Activated CD4-positive, alpha-beta T cell treated with anti-CD3 and anti-CD28 coated beads for 36 hours (primary cell): ENCODE data around the gene TMPRSS3. TPM values are rescaled to one million over a fixed set of nuclear protein-coding genes. Genes with fewer than 3 reads are reported as not detected.
A peak's percentile ranks its signal among the peaks of the same experiment; 100 is the strongest.

ENCODE experiments used
- ATAC-seq: fragments of 200-7000 bp; cut with Tn5 transposase; one replicate; pipeline ENCODE4 v1.10.0; 2021; ENCODE audit warnings: mild to moderate bottlenecking, moderate library complexity
- CTCF ChIA-PET: fragments of 350-600 bp; sonication (Branson Sonifier 250); formaldehyde crosslinking; loops from one replicate; lab custom pipeline; 2021; ENCODE audit warnings: antibody characterized with exemption; lab: Charles Lee
- POLR2A ChIA-PET: fragments of 350-600 bp; sonication (Branson Sonifier 250); formaldehyde crosslinking; loops from one replicate; lab custom pipeline; 2021; ENCODE audit warnings: antibody characterized with exemption, inconsistent platforms; lab: Charles Lee
- DNase-seq: peaks from one replicate; pipeline ENCODE4 v3.0.0-alpha.2; 2020
- H3K27ac Mint-ChIP-seq: one replicate; pipeline ENCODE4 v1.8.0; 2021; ENCODE audit warnings: mixed read lengths
- H3K27me3 Mint-ChIP-seq: one replicate; pipeline ENCODE4 v1.8.0; 2021; ENCODE audit warnings: mixed read lengths
- H3K36me3 Mint-ChIP-seq: one replicate; pipeline ENCODE4 v1.8.0; 2021; ENCODE audit warnings: low read depth, mixed read lengths
- H3K4me1 Mint-ChIP-seq: one replicate; pipeline ENCODE4 v1.8.0; 2021; ENCODE audit warnings: mixed read lengths
- H3K4me3 Mint-ChIP-seq: one replicate; pipeline ENCODE4 v1.8.0; 2021; ENCODE audit warnings: mild to moderate bottlenecking, moderate library complexity, mixed read lengths
- H3K9me3 Mint-ChIP-seq: one replicate; pipeline ENCODE4 v1.8.0; 2021; ENCODE audit warnings: low read depth, mixed read lengths
- intact Hi-C, 2 experiments: fragments of 100-400 bp; cut with DNase I in 1 of 2; cut with micrococcal nuclease in 1 of 2; formaldehyde crosslinking; loops; one replicate each; pipeline versions ENCODE4 v1.14.2 to v1.15.1; 2022 to 2024; cut with DNase I, micrococcal nuclease
- total RNA-seq, 2 experiments: library from RNA; stranded (reverse); gene quantifications; one replicate each; pipeline ENCODE4 v1.2.3, GENCODE V29; 2021

TMPRSS3 gene
- total RNA-seq, 2 experiments from 2014 or later, result 99.1 to 113 TPM

- Mint-ChIP-seq H3K9me3 (peaks cover 4% of the 10 kb centered on the region), H3K27ac (no peak overlapping the region), H3K4me3 (no peak overlapping the region), H3K36me3 (peaks cover 88% of the 10 kb centered on the region), H3K4me1 (peaks cover 66% of the 10 kb centered on the region), H3K27me3 (no peaks in the 10 kb centered on the region)
- DNase-seq (no peak), ATAC-seq (no peak)
- intact Hi-C loops, result no loop called here
- ChIA-PET POLR2A (interaction anchor here (0.7 kb wide), 1 partner anchor 523 kb away, joined by 3 read pairs; no protein-coding TSS in a partner anchor), CTCF (no interaction called here)
Measured at GRCh38 chr21:42437786-42438185, 41.9 kb upstream of the TMPRSS3 start.

DNA sequence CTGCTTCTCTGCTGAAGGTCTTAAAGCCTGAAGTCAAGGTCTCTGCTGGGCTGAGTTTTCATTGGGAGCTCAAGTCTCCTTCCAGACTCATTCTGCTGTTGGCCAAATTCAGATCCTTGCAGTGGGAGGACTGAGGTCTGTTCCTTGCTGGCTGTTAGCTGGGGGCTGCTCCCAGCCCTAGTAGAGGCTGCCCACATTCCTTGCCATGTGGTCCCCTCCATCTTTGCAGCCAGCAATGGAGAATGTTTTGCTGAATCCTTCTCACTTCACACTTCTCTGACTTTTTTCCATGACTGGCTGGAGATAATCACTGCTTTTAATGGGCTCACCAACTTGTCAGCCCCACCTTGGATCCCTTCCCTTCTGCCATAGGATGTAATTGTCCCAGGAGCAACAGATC, 41.1 kb upstream of the TMPRSS3 start:
- Mint-ChIP-seq H3K27me3 (no peaks in the 10 kb centered on the region), H3K36me3 (peaks cover 90% of the 10 kb centered on the region), H3K27ac (no peak overlapping the region), H3K9me3 (peaks cover 11% of the 10 kb centered on the region), H3K4me1 (peaks cover 68% of the 10 kb centered on the region), H3K4me3 (no peak overlapping the region)
- intact Hi-C loops, result no loop called here
- DNase-seq, result no peak
- ATAC-seq, result no peak
- ChIA-PET POLR2A (no interaction called here), CTCF (interaction anchor here (0.7 to 1.1 kb wide), 3 partner anchors 36 to 1266 kb away, joined by 3 read pairs; no protein-coding TSS in a partner anchor)

- Mint-ChIP-seq H3K4me3 (no peak overlapping the region), H3K27ac (no peak overlapping the region), H3K27me3 (no peaks in the 10 kb centered on the region), H3K36me3 (peaks cover 92% of the 10 kb centered on the region), H3K9me3 (peaks cover 11% of the 10 kb centered on the region), H3K4me1 (peaks cover 64% of the 10 kb centered on the region)
- no peak for DNase-seq
- ChIA-PET POLR2A (no interaction called here), CTCF (interaction anchor here (0.9 to 1.1 kb wide), 2 partner anchors 75 to 97 kb away, joined by 3 to 4 read pairs; no protein-coding TSS in a partner anchor)
- intact Hi-C loops, result no loop called here
- no peak for ATAC-seq
Measured at GRCh38 chr21:42435833-42436232, 40.0 kb upstream of the TMPRSS3 start.

DNA sequence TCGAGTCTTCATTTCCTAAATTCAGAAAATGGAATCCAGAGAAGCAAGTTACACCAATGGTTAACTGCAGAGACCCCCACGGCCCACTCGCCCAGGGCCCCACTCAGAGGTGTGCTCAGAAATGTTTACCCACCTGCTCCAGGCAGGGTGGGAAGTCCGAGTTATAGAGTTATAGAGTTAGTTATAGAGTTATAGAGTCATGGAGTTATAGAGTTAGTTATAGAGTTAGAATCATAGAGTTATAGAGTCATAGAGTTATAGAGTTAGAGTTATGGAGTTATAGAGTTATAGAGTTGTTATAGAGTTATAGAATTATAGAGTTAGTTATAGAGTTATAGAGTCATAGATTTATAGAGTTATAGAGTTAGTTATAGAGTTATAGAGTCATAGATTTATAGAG, 39.5 kb upstream of the TMPRSS3 start:
- POLR2A ChIA-PET, result no interaction called here

DNA sequence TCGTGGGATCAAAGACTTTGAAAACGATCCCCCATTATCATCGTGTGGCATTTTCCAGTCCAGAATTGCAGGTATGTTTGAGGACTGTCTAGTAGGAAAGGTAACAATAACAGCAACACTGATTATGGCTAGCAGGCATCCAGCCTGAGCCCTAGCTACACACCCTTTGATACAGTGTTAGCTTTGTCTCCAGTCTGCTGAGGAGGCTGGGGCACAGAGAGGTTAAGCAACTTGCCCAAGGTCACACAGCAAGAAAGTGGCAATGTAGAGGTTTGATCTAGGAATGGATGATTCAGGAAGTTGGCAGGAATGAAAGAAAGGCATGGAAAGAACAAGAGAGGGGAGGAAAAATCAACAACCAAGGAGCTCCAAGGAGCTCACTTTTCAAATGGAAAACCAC, 39.0 kb upstream of the TMPRSS3 start:
- H3K27me3 Mint-ChIP-seq, result no peaks in the 10 kb centered on the region
- ATAC-seq, result no peak
- ChIA-PET POLR2A (interaction anchor here (0.5 kb wide), 1 partner anchor 196 kb away, joined by 4 read pairs; no protein-coding TSS in a partner anchor), CTCF (no interaction called here)
- DNase-seq, result no peak
- intact Hi-C loops, result no loop called here
- peaks cover 55% of the 10 kb centered on the region for H3K4me1 Mint-ChIP-seq
- peaks cover 82% of the 10 kb centered on the region for H3K36me3 Mint-ChIP-seq
- H3K9me3 Mint-ChIP-seq, result peaks cover 11% of the 10 kb centered on the region
- peak overlapping the region; percentile 79 for H3K27ac Mint-ChIP-seq
- no peak overlapping the region for H3K4me3 Mint-ChIP-seq

More for the DNA sequence above, 39.5 kb upstream of the TMPRSS3 start:
- intact Hi-C loops, result no loop called here
- Mint-ChIP-seq H3K36me3 (peaks cover 87% of the 10 kb centered on the region), H3K27ac (peak overlapping the region; percentile 79), H3K4me3 (no peak overlapping the region), H3K27me3 (no peaks in the 10 kb centered on the region), H3K4me1 (peaks cover 60% of the 10 kb centered on the region), H3K9me3 (peaks cover 11% of the 10 kb centered on the region)
- DNase-seq, result no peak
- ATAC-seq, result no peak
- CTCF ChIA-PET, result interaction anchor here (0.9 kb wide), 1 partner anchor 74 kb away, joined by 4 read pairs; no protein-coding TSS in a partner anchor

GRCh38 chr21:42433946-42434551, 38.2 kb upstream of the TMPRSS3 start:
- CTCF ChIA-PET, result no interaction called here
- Mint-ChIP-seq H3K27ac (peak overlapping the region; percentile 79), H3K4me1 (peaks cover 46% of the 10 kb centered on the region), H3K9me3 (peaks cover 7% of the 10 kb centered on the region), H3K36me3 (peaks cover 77% of the 10 kb centered on the region), H3K27me3 (no peaks in the 10 kb centered on the region), H3K4me3 (no peak overlapping the region)
- intact Hi-C loops, result no loop called here
- POLR2A ChIA-PET, result interaction anchor here (0.5 kb wide), 1 partner anchor 195 kb away, joined by 4 read pairs; no protein-coding TSS in a partner anchor
- DNase-seq, result no peak
- ATAC-seq, result peak; percentile 82

DNA sequence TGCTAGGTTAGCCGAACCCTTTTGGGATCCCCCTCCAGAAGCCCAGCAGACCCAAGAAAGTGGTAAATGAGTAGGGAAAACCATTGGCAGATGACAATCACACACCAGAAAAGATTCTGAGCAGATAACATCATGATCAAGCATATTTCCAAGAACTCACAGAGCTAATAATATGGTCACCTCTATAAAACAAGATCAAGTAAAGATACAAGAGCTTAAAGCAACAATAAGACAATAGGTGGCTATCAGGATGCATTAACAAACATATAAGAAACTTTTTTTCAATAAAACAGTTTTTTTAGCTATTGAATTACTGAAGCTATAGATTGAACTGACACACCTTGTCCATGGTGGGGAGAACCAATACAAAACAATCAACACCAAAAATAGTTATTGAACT, 36.8 kb upstream of the TMPRSS3 start:
- Mint-ChIP-seq H3K4me3 (no peak overlapping the region), H3K27ac (no peak overlapping the region), H3K36me3 (peaks cover 72% of the 10 kb centered on the region), H3K4me1 (peaks cover 38% of the 10 kb centered on the region), H3K27me3 (no peaks in the 10 kb centered on the region), H3K9me3 (peaks cover 7% of the 10 kb centered on the region)
- intact Hi-C loops, result no loop called here
- DNase-seq (no peak), ATAC-seq (no peak)
- CTCF ChIA-PET, result interaction anchor here (0.7 to 1.2 kb wide), 2 partner anchors 19 to 96 kb away, joined by 3 to 5 read pairs; no protein-coding TSS in a partner anchor
- POLR2A ChIA-PET, result no interaction called here

GRCh38 chr21:42431196-42431595, 35.3 kb upstream of the TMPRSS3 start:
- CTCF ChIA-PET, result interaction anchor here (0.7 kb wide), 1 partner anchor 39 kb away, joined by 5 read pairs; no protein-coding TSS in a partner anchor
- H3K27me3 Mint-ChIP-seq, result no peaks in the 10 kb centered on the region
- H3K9me3 Mint-ChIP-seq, result peaks cover 7% of the 10 kb centered on the region
- H3K4me3 Mint-ChIP-seq, result no peak overlapping the region
- H3K36me3 Mint-ChIP-seq, result peaks cover 75% of the 10 kb centered on the region
- POLR2A ChIA-PET, result no interaction called here
- peaks cover 40% of the 10 kb centered on the region for H3K4me1 Mint-ChIP-seq
- H3K27ac Mint-ChIP-seq, result no peak overlapping the region
- intact Hi-C loops, result no loop called here
- ATAC-seq (no peak), DNase-seq (no peak)

GRCh38 chr21:42430521-42430920, 34.7 kb upstream of the TMPRSS3 start:
- DNase-seq, result no peak
- intact Hi-C loops, result no loop called here
- Mint-ChIP-seq H3K27me3 (no peaks in the 10 kb centered on the region), H3K9me3 (peaks cover 7% of the 10 kb centered on the region), H3K4me3 (no peak overlapping the region), H3K4me1 (peaks cover 45% of the 10 kb centered on the region), H3K36me3 (peaks cover 75% of the 10 kb centered on the region), H3K27ac (no peak overlapping the region)
- no peak for ATAC-seq
- CTCF ChIA-PET, result no interaction called here
- POLR2A ChIA-PET, result interaction anchor here (0.8 kb wide), 1 partner anchor 37 kb away, joined by 3 read pairs; no protein-coding TSS in a partner anchor

GRCh38 chr21:42429856-42430255, 34.0 kb upstream of the TMPRSS3 start:
- Mint-ChIP-seq H3K27ac (no peak overlapping the region), H3K27me3 (no peaks in the 10 kb centered on the region), H3K4me1 (peaks cover 46% of the 10 kb centered on the region), H3K9me3 (peaks cover 7% of the 10 kb centered on the region), H3K36me3 (peaks cover 73% of the 10 kb centered on the region), H3K4me3 (no peak overlapping the region)
- ChIA-PET POLR2A (interaction anchor here (0.8 kb wide), 1 partner anchor 36 kb away, joined by 3 read pairs; no protein-coding TSS in a partner anchor), CTCF (interaction anchor here (1.1 kb wide), 1 partner anchor 62 kb away, joined by 3 read pairs; no protein-coding TSS in a partner anchor)
- DNase-seq (no peak), ATAC-seq (no peak)
- intact Hi-C loops, result loop anchor here in 1 of 2 experiments (5.0 kb wide), 2 partner anchors 38 to 93 kb away; no protein-coding TSS in a partner anchor

GRCh38 chr21:42429021-42429420, 33.2 kb upstream of the TMPRSS3 start:
- H3K36me3 Mint-ChIP-seq, result peaks cover 71% of the 10 kb centered on the region
- ChIA-PET POLR2A (no interaction called here), CTCF (interaction anchor here (0.7 to 1.2 kb wide), 3 partner anchors 12 to 61 kb away, joined by 3 to 4 read pairs (median 3); no protein-coding TSS in a partner anchor)
- peaks cover 46% of the 10 kb centered on the region for H3K4me1 Mint-ChIP-seq
- no peaks in the 10 kb centered on the region for H3K27me3 Mint-ChIP-seq
- H3K27ac Mint-ChIP-seq, result peak overlapping the region; percentile 14
- intact Hi-C loops, result loop anchor here in 1 of 2 experiments (5.0 kb wide), 2 partner anchors 37 to 92 kb away; no protein-coding TSS in a partner anchor
- ATAC-seq (no peak), DNase-seq (no peak)
- no peak overlapping the region for H3K4me3 Mint-ChIP-seq
- H3K9me3 Mint-ChIP-seq, result peaks cover 7% of the 10 kb centered on the region
